ENCODE measurements around the gene RFTN1. TPM values are rescaled to one million over a fixed set of nuclear protein-coding genes. Genes with fewer than 3 reads are reported as not detected.

The RFTN1 gene
- total RNA-seq, 1 donor from 2014 or later = 34.7 TPM

GRCh38 chr3:16485395-16485992 lies 28.0 kb downstream of the RFTN1 start:
- DNase-seq (ENCODE audit: low read depth) = no peak
- no peak overlapping the region for H3K4me3 ChIP-seq (ENCODE audit: low read depth, low read length)
- no peak for TF ChIP-seq CTCF (conservative IDR thresholded peaks at IDR 0.05; ENCODE audit: low read depth, low read length)

GRCh38 chr3:16484984-16485383 lies 28.5 kb downstream of the RFTN1 start:
- no peak for TF ChIP-seq CTCF (conservative IDR thresholded peaks at IDR 0.05; ENCODE audit: low read depth, low read length)
- no peak for DNase-seq (ENCODE audit: low read depth)
- H3K4me3 ChIP-seq (ENCODE audit: low read depth, low read length) = no peak overlapping the region

GRCh38 chr3:16484216-16484615 lies 29.3 kb downstream of the RFTN1 start:
- H3K4me3 ChIP-seq (ENCODE audit: low read depth, low read length) = no peak overlapping the region

GRCh38 chr3:16482770-16483531 lies 30.5 kb downstream of the RFTN1 start:
- TF ChIP-seq CTCF (conservative IDR thresholded peaks at IDR 0.05; ENCODE audit: low read depth, low read length) = no peak
- no peak for DNase-seq (ENCODE audit: low read depth)
- H3K4me3 ChIP-seq (ENCODE audit: low read depth, low read length) = no peak overlapping the region

More at GRCh38 chr3:16484216-16484615, 29.3 kb downstream of the RFTN1 start:
- no peak for TF ChIP-seq CTCF (conservative IDR thresholded peaks at IDR 0.05; ENCODE audit: low read depth, low read length)
- DNase-seq (ENCODE audit: low read depth) = peak; percentile 72

GRCh38 chr3:16482194-16482769 lies 31.2 kb downstream of the RFTN1 start:
- no peak for TF ChIP-seq CTCF (conservative IDR thresholded peaks at IDR 0.05; ENCODE audit: low read depth, low read length)
- no peak overlapping the region for H3K4me3 ChIP-seq (ENCODE audit: low read depth, low read length)
- no peak for DNase-seq (ENCODE audit: low read depth)

GRCh38 chr3:16481546-16481897 lies 32.0 kb downstream of the RFTN1 start:
- H3K4me3 ChIP-seq (ENCODE audit: low read depth, low read length) = no peak overlapping the region
- DNase-seq (ENCODE audit: low read depth) = no peak
- TF ChIP-seq CTCF (conservative IDR thresholded peaks at IDR 0.05; ENCODE audit: low read depth, low read length) = no peak

Data from epithelial cell of proximal tubule (primary cell).